HG03025 (cell line): ENCODE results near the gene CCSER1.

ENCODE experiments used
- ATAC-seq: cut with Tn5 transposase; IDR thresholded peaks from one replicate; pipeline ENCODE4 v1.9.1; 2021; ENCODE audit warnings: mild to moderate bottlenecking, moderate library complexity; ENCODE audit not compliant: unreplicated experiment, low FRiP score

CCSER1 gene

GRCh38 chr4:90189178-90189577 is 62.0 kb downstream of the CCSER1 start:
- no peak for ATAC-seq

- ATAC-seq: no peak
Measured at GRCh38 chr4:90189946-90190345, 62.8 kb downstream of the CCSER1 start.

GRCh38 chr4:90190525-90190924 is 63.3 kb downstream of the CCSER1 start:
- ATAC-seq: no peak

- no peak for ATAC-seq
Measured at GRCh38 chr4:90198086-90198847, 71.1 kb downstream of the CCSER1 start.

GRCh38 chr4:90207887-90208454 is 80.8 kb downstream of the CCSER1 start:
- ATAC-seq: no peak

GRCh38 chr4:90209922-90210321 is 82.7 kb downstream of the CCSER1 start:
- ATAC-seq: no peak

GRCh38 chr4:90211174-90211573 is 84.0 kb downstream of the CCSER1 start:
- no peak for ATAC-seq

GRCh38 chr4:90215286-90215685 is 88.1 kb downstream of the CCSER1 start:
- no peak for ATAC-seq

- ATAC-seq: no peak
Measured at GRCh38 chr4:90219822-90220221, 92.6 kb downstream of the CCSER1 start.

- no peak for ATAC-seq
Measured at GRCh38 chr4:90220459-90220858, 93.3 kb downstream of the CCSER1 start.

- no peak for ATAC-seq
Measured at GRCh38 chr4:90226734-90227133, 99.5 kb downstream of the CCSER1 start.

- ATAC-seq: no peak
Measured at GRCh38 chr4:90227177-90227576, 100.0 kb downstream of the CCSER1 start.

GRCh38 chr4:90234916-90235547 is 107.8 kb downstream of the CCSER1 start:
- ATAC-seq: no peak

- no peak for ATAC-seq
Measured at GRCh38 chr4:90237751-90238530, 110.7 kb downstream of the CCSER1 start.

GRCh38 chr4:90240333-90240732 is 113.1 kb downstream of the CCSER1 start:
- ATAC-seq: no peak

GRCh38 chr4:90241008-90241407 is 113.8 kb downstream of the CCSER1 start:
- no peak for ATAC-seq

- no peak for ATAC-seq
Measured at GRCh38 chr4:90245837-90246236, 118.6 kb downstream of the CCSER1 start.

- ATAC-seq: no peak
Measured at GRCh38 chr4:90246816-90247215, 119.6 kb downstream of the CCSER1 start.

GRCh38 chr4:90254357-90254756 is 127.2 kb downstream of the CCSER1 start:
- no peak for ATAC-seq

GRCh38 chr4:90274175-90274574 is 147.0 kb downstream of the CCSER1 start:
- no peak for ATAC-seq

GRCh38 chr4:90280954-90281353 is 153.8 kb downstream of the CCSER1 start:
- ATAC-seq: no peak
